HG02943 (cell line): ENCODE results near the gene ARSA.
A peak's percentile ranks its signal among the peaks of the same experiment; 100 is the strongest.

Experiments used
- ATAC-seq: cut with Tn5 transposase; IDR thresholded peaks from one replicate; pipeline ENCODE4 v1.9.1; 2021; ENCODE audit warnings: mild to moderate bottlenecking, low read depth, moderate library complexity; ENCODE audit not compliant: unreplicated experiment

Gene ARSA

GRCh38 chr22:50606165-50606945, 21.6 kb downstream of the ARSA start:
- ATAC-seq, result no peak

DNA sequence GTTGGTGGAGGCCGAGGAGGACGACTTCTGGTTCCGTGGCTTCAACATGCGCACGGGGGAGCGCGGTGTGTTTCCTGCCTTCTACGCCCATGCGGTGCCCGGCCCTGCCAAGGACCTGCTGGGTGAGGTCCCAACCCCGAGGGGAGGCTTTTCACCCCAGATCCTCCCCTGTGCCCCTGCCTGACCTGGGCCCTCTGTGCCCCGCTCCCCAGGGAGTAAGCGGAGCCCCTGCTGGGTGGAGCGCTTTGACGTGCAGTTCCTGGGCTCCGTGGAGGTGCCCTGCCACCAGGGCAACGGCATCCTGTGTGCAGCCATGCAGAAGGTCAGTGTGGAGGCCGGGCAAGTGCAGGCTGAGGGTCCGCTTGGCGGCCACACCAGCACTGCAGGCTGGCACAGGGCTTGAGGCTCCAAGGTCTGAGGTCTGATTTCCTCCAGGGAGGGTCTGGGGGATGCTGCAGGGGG, 22.3 kb downstream of the ARSA start:
- ATAC-seq, result no peak

- ATAC-seq, result no peak
Measured at GRCh38 chr22:50605002-50605612, 22.8 kb downstream of the ARSA start.

DNA sequence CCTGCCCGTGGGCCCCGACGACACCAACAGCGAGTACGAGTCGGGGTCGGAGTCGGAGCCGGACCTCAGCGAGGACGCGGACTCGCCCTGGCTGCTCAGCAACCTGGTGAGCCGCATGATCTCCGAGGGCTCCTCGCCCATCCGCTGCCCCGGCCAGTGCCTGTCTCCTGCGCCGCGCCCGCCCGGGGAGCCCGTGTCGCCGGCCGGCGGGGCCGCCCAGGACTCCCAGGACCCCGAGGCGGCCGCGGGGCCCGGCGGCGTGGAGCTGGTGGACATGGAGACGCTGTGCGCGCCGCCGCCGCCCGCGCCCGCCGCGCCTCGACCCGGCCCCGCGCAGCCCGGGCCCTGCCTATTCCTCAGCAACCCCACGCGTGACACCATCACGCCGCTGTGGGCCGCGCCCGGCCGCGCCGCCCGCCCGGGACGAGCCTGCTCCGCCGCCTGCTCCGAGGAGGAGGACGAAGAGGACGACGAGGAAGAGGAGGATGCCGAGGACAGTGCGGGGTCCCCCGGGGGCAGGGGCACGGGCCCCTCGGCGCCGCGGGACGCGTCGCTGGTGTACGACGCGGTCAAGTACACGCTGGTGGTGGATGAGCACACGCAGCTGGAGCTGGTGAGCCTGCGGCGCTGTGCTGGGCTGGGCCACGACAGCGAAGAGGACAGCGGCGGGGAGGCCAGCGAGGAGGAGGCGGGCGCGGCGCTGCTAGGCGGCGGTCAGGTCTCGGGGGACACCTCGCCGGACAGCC, 23.5 kb downstream of the ARSA start:
- no peak for ATAC-seq

- ATAC-seq, result no peak
Measured at GRCh38 chr22:50603511-50604255, 24.3 kb downstream of the ARSA start.

DNA sequence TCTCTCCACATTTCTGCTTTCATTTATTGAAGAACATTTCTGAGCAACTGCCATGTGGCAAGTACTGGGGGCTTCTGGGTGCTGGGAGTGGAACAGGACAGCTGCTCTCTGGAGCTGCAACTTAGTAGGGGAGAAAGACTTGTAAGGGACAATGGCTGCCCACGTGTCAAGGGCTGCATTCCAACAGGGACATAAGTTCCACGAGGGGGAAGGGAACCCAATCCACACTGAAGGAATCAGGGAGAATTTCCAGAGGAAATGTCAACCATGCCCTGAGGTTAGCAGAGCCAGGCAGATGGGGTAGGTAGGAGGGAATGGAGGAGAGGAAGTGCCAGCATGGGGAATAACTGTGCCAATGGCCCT, 25.6 kb downstream of the ARSA start:
- ATAC-seq, result no peak

DNA sequence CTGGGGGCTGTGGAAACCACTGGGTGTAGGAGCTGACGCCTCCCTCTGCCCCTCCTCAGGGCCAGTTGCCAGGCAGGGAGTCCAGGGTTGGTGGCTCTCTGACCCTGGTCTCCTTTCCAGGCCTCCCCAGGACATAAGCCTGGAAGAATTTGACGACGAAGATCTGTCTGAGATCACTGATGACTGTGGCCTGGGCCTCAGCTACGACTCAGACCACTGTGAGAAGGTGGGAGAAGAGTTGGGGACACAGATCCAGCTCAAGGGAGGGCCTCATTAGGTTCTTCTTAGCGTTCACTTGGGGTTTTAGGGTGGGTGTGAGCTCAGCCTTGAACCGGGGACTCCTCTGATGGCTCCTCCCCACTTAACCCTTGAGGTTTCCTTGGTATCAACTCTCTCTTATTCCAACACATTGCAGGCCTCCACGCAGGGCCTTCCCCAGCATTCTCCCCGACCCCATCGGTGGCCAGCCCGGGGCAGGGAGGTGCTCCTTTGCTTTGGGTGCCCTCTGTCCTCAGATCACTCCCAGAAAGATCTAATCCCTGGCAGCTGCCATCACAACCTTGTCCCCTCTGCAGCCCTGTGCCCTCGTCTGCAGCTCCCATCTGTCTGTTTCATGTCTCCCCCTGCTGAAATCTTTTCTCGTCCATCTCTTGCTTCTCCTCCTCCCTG, 26.1 kb downstream of the ARSA start:
- ATAC-seq, result no peak

GRCh38 chr22:50600967-50601668, 26.8 kb downstream of the ARSA start:
- ATAC-seq, result no peak

- no peak for ATAC-seq
Measured at GRCh38 chr22:50600538-50600937, 27.4 kb downstream of the ARSA start, which contains the start of gene MAPK8IP2. Gene MAPK8IP2 (plus strand): TSS chr22:50600793. CDS start chr22:50600819, 26 bp downstream.

DNA sequence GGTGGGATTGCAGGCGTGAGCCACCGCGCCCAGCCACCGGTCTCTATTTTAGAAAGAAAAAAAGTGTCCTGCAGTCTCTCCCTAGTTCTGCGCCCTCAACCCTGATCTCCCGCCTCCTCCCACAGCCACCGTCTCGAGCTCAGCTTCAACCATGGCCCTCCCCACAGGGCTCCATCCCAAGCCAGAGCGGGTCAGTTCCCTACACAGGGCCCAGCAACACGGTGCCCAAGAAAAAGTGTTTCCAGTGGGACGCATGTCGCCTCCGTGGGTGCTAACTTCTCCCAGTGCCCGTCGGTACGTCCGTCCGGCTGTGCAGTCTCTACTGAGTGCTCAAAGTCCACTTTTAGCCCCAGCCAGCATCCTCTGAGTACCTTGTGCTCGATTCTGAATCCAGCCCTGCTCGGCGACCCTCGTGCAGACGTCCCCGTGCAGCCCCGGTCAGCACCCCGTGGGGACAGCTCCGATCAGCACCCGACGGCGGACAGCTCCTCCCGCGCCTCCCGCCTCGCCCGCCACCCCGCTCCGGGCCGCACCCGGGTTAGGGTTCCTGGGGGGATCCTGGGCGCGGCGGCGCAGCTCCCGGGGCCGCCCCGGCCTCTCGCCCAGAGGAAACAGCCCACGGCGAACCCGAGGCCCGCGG, 28.0 kb downstream of the ARSA start:
- ATAC-seq, result no peak

DNA sequence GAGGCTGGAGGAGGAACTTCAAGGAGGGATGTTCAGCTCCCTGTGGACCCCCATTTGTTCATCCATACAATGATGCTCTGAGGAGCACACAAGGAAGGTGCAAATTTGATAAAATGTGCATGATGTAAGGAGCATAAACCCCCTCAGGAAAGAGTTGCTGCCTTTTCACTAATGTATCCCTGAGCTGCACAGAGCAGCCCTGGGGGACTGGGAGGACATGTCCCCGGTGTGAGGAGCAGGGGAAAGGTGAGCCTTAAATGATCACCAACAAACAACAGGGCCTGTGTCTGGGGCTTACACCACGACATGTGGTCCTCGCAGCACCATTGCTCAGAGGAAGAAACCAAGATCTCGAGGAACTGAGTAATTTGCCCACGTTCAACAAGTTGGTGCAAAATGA, 30.9 kb downstream of the ARSA start:
- ATAC-seq, result no peak

DNA sequence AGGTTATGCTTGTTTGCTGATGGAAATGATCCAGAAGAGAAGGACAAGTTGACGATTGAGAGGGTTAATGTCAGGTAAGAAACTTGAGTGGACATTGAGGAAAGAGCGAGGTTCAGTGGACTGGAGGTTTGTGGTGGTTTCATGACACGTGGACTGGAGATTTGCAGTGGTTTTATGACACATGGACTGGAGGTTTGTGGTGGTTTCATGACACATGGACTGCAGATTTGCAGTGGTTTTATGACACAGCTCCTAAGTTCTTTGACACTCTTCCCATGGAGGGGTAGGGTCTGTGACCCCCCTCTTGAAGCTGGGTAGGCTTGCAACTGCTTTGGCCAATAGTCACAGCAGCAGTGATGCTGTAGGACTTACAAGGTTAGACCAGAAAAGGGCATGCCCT, 32.8 kb downstream of the ARSA start:
- no peak for ATAC-seq

GRCh38 chr22:50587407-50587806, 40.5 kb downstream of the ARSA start:
- no peak for ATAC-seq

- ATAC-seq, result no peak
Measured at GRCh38 chr22:50586416-50586815, 41.5 kb downstream of the ARSA start.

GRCh38 chr22:50585781-50586180, 42.2 kb downstream of the ARSA start:
- no peak for ATAC-seq

DNA sequence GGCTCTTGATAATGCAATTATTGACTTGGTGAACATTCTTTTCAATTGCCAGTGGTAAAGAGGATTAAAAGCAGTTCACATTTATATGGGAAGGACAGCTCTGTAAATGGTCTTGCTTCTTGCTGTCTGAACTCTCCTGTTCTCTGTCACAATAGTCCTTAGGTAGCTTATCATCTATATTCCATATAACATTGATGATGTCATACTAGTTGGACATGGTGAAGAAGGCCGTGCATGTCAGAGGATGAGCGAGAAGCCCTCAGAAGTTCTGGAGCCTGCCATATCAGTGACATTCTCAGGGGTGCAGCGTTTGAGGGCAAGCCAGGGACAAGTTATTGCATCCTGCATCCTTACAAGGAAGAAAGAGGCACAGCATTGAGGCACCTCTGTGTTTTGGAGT, 42.7 kb downstream of the ARSA start:
- ATAC-seq, result no peak

GRCh38 chr22:50584106-50585096, 43.6 kb downstream of the ARSA start:
- no peak for ATAC-seq

GRCh38 chr22:50583294-50583861, 44.6 kb downstream of the ARSA start:
- peak; percentile 14 for ATAC-seq
